Progenitor cell of endocrine pancreas (in vitro differentiated cells): ENCODE results near the gene FAM174A. TPM values are rescaled to one million over a fixed set of nuclear protein-coding genes. Genes with fewer than 3 reads are reported as not detected.

Source experiments
- DNase-seq: peaks from one replicate; pipeline ENCODE4 v3.0.0; 2021; ENCODE audit warnings: low spot score; ENCODE audit not compliant: unreplicated experiment
- H3K27ac Mint-ChIP-seq: 2 replicates; pipeline ENCODE4 v1.8.0; 2021; ENCODE audit warnings: mild to moderate bottlenecking, moderate library complexity, mixed read lengths
- H3K27me3 Mint-ChIP-seq: 2 replicates; pipeline ENCODE4 v1.8.0; 2021; ENCODE audit warnings: mixed read lengths
- H3K36me3 Mint-ChIP-seq: 2 replicates; pipeline ENCODE4 v1.8.0; 2022; ENCODE audit warnings: mixed read lengths; ENCODE audit not compliant: insufficient read depth
- H3K4me1 Mint-ChIP-seq: 2 replicates; pipeline ENCODE4 v1.8.0; 2021; ENCODE audit warnings: low read depth, mixed read lengths
- H3K4me3 Mint-ChIP-seq: 2 replicates; pipeline ENCODE4 v1.8.0; 2021; ENCODE audit warnings: low read depth, mild to moderate bottlenecking, moderate library complexity, mixed read lengths
- H3K9me3 Mint-ChIP-seq: 2 replicates; pipeline ENCODE4 v1.8.0; 2021; ENCODE audit warnings: low read depth, mixed read lengths
- total RNA-seq: library from RNA; stranded (reverse); gene quantifications from 2 replicates; pipeline ENCODE4 v1.2.1, GENCODE V29; 2021
- TF ChIP-seq, protein P1 (sequence below): fragments of 200-600 bp; sonication (generic); IDR thresholded peaks from one replicate; pipeline ENCODE4 v1.5.0; 2021; ENCODE audit warnings: antibody characterized with exemption, mild to moderate bottlenecking; ENCODE audit not compliant: unreplicated experiment

FAM174A gene
- total RNA-seq, 1 donor from 2014 or later = 8.3 TPM

GRCh38 chr5:100584889-100585288 is 49.7 kb downstream of the FAM174A start:
- no peak for DNase-seq
- H3K36me3 Mint-ChIP-seq = peaks cover 16% of the 10 kb centered on the region
- peaks cover 1% of the 10 kb centered on the region for H3K4me1 Mint-ChIP-seq
- H3K27me3 Mint-ChIP-seq = no peaks in the 10 kb centered on the region
- H3K27ac Mint-ChIP-seq = no peak overlapping the region
- H3K4me3 Mint-ChIP-seq = no peak overlapping the region
- H3K9me3 Mint-ChIP-seq = peaks cover 5% of the 10 kb centered on the region
- TF ChIP-seq, protein P1, sequence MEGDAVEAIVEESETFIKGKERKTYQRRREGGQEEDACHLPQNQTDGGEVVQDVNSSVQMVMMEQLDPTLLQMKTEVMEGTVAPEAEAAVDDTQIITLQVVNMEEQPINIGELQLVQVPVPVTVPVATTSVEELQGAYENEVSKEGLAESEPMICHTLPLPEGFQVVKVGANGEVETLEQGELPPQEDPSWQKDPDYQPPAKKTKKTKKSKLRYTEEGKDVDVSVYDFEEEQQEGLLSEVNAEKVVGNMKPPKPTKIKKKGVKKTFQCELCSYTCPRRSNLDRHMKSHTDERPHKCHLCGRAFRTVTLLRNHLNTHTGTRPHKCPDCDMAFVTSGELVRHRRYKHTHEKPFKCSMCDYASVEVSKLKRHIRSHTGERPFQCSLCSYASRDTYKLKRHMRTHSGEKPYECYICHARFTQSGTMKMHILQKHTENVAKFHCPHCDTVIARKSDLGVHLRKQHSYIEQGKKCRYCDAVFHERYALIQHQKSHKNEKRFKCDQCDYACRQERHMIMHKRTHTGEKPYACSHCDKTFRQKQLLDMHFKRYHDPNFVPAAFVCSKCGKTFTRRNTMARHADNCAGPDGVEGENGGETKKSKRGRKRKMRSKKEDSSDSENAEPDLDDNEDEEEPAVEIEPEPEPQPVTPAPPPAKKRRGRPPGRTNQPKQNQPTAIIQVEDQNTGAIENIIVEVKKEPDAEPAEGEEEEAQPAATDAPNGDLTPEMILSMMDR = no peak

DNA sequence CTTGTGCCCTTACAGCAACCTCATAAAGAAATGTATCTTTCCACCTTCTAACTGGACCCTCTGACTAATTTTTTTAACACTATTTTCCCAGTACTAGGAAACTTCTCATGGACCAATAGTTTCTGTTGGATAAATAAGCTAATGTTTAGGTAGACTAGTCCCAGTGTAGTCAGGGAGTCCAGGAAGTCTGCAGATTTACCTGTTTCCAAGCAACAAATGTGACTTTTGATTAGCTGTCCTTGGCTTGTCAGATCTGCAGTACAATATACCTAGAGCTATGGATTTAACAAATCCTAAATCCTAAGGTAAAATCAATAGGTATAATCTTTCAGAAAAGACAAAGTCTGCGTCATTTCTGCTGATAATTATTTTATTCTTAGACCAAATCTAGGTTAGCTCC is 55.7 kb downstream of the FAM174A start:
- Mint-ChIP-seq H3K27ac (no peak overlapping the region), H3K4me1 (peaks cover 15% of the 10 kb centered on the region), H3K9me3 (no peaks in the 10 kb centered on the region), H3K27me3 (no peaks in the 10 kb centered on the region), H3K36me3 (peaks cover 3% of the 10 kb centered on the region), H3K4me3 (no peak overlapping the region)
- DNase-seq = no peak
- TF ChIP-seq, protein P1 = no peak

- no peak overlapping the region for H3K4me3 Mint-ChIP-seq
- H3K36me3 Mint-ChIP-seq = no peaks in the 10 kb centered on the region
- no peaks in the 10 kb centered on the region for H3K27me3 Mint-ChIP-seq
- TF ChIP-seq, protein P1 = no peak
- DNase-seq = no peak
- peaks cover 11% of the 10 kb centered on the region for H3K4me1 Mint-ChIP-seq
- H3K9me3 Mint-ChIP-seq = no peaks in the 10 kb centered on the region
- H3K27ac Mint-ChIP-seq = no peak overlapping the region
Measured at GRCh38 chr5:100595152-100595811, 60.1 kb downstream of the FAM174A start.

- H3K9me3 Mint-ChIP-seq = no peaks in the 10 kb centered on the region
- H3K4me3 Mint-ChIP-seq = no peak overlapping the region
- no peaks in the 10 kb centered on the region for H3K27me3 Mint-ChIP-seq
- H3K27ac Mint-ChIP-seq = no peak overlapping the region
- H3K4me1 Mint-ChIP-seq = peaks cover 7% of the 10 kb centered on the region
- no peaks in the 10 kb centered on the region for H3K36me3 Mint-ChIP-seq
- TF ChIP-seq, protein P1 = no peak
- no peak for DNase-seq
Measured at GRCh38 chr5:100595812-100596173, 60.6 kb downstream of the FAM174A start.

DNA sequence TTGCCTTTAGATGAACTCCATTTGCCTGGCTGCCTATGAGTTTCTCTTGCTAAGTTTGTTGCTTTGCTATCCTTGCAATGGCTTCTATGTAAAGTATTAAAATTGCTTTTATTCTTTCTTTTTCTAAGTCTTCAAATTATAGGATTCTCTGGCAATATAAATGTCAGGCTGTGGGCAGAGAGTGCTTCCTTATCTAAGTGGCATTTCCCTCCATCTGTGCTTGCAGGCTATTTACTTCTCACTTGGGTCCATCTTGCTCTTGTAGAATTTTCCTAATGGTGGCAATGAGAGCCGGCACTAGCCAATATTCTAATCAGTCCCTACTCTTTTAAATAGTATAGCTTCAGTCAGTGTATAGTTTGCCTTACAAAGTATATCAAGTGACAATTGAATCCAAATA is 63.3 kb downstream of the FAM174A start:
- no peaks in the 10 kb centered on the region for H3K4me1 Mint-ChIP-seq
- no peak overlapping the region for H3K27ac Mint-ChIP-seq
- no peaks in the 10 kb centered on the region for H3K9me3 Mint-ChIP-seq
- no peaks in the 10 kb centered on the region for H3K36me3 Mint-ChIP-seq
- no peak for DNase-seq
- TF ChIP-seq, protein P1 = no peak
- H3K27me3 Mint-ChIP-seq = no peaks in the 10 kb centered on the region
- no peak overlapping the region for H3K4me3 Mint-ChIP-seq
